Fibroblast of skin of abdomen (primary cell): ENCODE results near the gene TRIM38.
"Not testable (repeated sequence)": the region's sequence is repeated elsewhere in the genome, so short reads cannot be mapped to it uniquely, and the experiment has no call there.

Source experiments
- DNase-seq: peaks from one replicate; pipeline ENCODE4 v3.0.0-alpha.2; 2013

TRIM38 gene

DNA sequence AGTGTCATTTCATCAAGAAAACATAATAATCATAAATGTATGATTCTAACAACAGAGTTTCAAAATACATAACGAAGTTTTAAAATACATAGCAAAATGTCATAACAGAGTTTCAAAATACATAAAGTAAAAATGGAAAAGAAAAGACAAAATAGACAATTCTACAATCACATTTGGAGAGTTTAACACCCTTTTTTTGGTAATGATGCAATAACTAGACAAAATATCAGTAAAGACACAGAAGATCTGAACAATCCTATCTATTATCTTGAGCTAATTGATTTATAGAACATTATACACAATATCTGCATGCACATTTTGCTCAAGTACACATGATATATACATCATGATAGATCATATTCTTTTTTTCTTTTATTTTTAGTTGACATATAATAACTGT, 18.7 kb upstream of the TRIM38 start:
- no peak for DNase-seq

DNA sequence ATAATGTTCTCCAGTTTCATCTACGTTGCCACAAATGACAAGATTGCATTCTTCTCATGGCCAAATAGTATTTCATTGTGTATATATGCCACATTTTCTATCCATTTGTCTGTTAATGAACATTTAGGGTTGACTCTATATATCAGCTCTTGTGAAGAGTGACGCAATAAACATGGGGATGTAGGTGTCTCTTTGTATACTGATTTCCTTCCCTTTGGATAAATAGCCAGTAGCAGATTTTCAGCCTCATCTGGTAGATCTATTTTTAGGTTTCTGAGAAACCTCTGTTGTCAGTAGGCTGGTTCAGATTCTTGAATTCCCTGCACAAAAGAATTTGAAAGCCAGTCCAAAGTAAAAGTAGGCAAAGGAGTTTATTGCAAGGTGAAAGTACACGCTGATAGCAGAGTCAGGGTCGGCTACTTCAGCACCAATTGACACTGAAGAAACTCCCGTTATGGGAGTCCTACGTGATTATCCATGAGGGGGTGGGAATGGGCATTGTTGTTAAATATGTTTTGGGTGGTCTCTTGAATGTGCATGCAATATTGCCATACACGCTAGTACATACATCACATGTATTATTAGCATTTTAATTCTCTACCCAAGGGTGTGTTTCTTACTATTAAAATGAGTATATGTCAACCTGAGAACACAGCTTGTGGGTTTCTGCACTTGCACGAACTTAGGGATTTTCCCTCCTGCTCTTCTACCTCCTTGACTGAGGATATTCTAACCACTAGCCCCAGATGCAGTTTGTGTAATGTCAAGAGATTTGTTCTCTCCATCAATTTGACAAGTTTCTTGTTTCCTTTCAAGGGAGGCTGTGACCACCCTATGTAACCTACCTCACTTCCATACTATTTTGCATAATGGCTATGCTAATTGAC, 17.7 kb upstream of the TRIM38 start:
- no peak for DNase-seq

DNA sequence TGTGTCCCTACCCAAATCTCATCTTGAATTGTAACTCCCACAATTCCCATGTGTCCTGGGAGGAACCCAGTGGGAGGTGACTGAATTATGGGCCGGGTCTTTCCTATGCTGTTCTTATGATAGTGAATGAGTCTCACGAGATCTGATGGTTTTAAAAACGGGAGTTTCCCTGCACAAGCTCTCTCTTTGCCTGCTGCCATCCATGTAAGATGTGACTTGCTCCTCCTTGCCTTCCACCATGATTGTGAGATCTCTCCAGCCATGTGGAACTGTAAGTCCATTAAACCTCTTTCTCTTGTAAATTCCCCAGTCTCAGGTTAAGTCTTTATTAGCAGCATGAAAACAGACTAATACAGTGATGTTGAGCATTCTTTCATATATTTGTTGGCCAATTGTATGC, 16.9 kb upstream of the TRIM38 start:
- not testable (repeated sequence) for DNase-seq

DNA sequence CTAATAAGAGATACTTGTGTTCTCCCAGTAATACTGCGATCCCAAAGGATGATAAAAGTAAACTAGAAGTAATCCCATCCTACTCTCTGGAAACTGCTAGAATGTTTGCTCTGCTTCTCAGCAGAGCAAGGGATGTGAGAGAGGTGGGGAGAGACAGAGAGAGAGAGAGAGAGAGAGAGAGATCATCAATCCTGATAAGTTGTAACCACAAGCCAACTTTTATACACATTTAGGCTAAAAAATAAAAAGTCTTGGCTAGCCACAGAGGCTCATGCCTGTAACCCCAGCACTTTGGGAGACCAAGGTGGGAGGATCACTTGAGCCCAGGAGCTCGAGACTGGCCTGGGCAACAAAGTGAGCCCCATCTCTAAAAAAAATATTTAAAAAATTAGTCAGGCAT, 16.0 kb upstream of the TRIM38 start:
- no peak for DNase-seq

DNA sequence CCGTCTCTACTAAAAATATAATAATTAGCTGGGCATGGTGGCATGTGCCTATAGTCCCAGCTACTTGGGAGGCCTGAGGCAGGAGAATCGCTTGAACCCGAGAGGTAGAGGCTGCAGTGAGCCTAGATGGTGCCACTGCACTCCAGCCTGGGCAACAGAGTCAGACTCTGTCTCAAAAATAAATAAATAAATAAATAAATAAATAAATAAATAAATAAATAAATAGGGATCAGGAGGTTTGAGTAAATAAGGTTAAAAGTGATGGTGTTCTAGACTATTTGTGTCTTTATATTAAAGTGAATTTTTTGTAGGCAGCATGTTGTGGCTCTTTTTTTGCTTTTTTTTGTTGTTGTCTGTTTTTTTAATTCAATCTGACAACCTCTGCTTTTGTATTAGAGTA, 15.1 kb upstream of the TRIM38 start:
- not testable (repeated sequence) for DNase-seq

DNA sequence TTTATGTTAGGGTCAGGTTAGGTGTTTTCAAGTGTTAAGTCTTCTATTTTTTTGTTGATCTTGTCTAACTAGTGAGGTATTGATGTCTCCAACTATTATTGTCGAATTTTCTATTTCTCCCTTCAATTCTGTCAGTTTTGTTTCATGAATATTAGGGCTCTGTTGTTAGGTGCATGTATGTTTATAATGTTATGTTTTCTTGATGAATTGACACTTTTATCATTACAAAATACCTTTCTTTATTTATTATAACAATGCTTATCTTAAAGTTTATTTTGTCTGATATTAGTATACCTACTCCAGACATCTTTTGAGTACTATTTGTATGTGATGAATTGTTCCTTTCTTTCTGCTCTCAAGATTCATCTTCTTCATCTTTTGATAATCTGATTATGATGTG, 12.9 kb upstream of the TRIM38 start:
- no peak for DNase-seq

DNA sequence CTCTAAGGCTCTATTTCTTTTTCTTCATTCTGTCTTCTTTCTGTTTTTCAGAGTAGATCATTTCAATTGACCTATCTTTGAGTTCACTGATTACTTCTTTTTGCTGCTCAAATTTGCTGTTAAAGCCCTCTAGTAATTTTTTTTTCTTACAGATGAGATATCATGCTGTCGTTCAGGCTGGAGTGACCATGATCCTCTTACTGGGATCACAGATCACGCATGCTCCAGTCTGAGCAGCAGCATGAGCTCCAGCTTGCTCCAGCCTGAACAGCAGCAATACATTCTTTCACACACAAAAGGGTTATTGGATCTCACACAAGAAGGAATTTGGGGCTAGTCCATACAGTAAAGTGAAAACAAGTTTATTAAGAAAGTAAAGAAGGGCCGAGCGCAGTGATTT, 12.3 kb upstream of the TRIM38 start:
- no peak for DNase-seq

DNA sequence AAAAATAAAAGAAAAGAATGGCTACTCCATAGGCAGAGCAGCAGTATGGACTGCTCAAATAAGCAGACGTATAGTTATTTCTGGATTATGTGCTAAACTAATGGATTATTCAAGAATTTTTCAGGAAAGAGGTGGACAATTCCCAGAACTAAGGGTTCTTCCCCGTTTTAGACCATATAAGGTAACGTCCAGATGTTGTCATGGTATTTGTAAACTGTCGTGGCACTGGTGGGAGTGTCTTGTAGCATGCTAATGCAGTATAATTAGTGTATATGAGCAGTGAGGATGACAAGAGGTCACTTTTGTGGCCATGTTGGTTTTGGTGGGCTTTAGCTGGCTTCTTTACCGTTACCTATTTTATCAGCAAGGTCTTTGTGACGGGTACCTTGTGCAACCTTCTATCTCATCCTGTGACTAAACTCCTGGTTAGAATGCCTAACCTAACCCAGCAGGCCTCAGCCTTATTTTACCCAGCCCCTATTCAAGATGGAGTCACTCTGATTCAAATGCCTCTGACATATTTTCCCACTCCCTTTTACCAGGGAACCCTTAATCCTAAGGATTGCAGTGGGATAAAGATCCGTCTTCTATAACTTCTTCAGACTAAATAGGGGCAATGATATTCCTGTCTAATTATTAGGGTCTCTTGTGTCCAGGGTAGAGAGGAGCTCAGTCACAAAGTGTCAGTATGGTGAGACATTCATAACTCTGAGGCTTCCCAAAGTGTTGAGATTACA, 11.1 kb upstream of the TRIM38 start:
- no peak for DNase-seq

DNA sequence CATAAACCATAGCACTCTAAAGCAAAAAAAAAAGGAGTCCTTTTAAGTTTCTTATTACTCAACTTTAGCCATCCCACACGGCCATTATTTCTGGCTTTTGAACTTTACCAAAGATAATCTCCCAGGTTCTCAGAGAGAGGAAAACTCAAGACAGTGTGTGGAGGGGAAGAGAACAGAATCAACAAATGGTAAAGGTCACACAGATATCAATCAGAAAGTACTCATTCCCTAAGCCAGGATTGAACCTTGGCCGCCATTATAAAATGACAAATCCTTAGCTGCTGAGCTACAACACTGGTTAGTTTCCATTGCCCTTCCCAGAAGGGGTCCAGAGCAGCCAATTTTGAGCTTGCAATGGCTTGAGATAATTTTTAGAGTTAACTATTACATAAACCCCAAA, 10.1 kb upstream of the TRIM38 start:
- no peak for DNase-seq

DNA sequence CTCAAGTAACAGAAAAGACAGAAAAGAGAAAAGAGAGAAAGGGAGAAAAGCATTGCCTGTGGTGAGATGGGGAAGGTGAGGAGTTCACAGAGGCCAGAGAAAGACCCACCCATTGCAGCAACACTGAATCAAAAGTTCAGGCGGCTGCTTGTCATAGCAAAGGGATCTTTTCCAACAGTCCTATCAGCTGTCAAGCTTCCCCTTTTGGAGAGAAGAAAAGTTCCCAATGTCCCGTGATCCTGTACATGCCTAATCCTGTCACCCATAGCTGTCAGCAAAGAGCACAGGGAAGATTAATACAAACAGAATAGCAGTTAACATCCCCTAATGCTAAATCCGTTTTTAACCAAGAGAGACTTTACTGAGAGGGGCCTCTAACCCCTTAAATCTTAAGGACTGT, 8.9 kb upstream of the TRIM38 start:
- no peak for DNase-seq

DNA sequence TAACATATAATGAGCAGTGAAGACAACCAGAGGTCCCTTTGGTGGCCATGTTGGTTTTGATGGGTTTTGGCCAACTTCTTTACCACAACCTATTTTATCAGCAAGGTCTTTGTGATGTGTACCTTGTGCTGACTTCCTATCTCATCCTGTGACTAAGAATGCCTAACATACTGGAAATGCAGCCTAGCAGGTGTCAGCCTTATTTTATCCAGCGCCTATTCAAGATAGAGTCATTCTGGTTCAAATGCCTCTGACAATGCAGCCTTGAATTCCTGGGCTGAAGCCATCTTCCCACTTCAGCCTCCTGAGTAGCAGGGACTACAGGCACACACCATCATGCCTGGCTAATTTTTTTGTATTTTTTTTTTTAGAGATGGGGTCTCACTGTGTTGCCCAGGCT, 7.8 kb upstream of the TRIM38 start:
- DNase-seq = no peak

DNA sequence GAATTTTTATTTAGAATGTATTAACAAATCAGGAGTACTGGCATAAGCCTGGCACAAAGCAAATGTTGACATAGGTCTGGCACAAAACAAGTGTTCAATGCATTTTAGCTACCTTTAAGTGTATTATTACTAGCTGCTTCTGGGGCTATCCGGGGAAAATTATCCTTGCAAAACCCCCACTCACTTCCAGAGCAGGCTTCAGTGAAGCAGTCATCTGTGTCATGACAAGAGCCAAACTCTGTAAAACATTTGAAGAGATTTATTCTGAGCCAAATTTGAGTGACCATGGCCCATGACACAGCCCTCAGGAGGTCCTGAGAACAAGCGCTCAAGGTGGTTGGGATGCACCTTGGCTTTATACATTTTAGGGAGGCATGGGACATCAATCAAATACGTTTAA, 6.4 kb upstream of the TRIM38 start:
- DNase-seq = no peak

DNA sequence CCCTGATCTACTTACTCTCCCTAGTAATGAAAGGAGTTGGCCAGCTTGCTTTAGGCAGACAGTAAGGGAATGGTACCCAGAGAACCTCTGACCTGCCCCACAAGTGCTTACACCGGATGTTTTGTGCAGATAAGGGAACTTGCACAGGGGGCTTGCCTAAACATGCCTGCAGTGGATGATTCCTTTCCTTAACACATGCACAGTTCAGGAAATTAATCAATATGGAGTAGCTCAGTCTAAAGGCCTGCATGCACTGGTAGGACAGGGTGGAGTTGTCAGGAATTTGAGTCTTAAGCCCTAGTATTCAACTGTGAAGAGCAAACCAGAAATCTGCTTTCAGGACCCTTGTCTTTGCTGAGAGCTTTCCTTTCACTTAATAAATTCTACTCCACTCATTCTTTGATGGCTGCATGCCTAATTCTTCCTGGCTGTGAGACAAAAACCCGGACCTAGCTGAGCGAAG, 3.9 kb upstream of the TRIM38 start:
- DNase-seq = no peak

DNA sequence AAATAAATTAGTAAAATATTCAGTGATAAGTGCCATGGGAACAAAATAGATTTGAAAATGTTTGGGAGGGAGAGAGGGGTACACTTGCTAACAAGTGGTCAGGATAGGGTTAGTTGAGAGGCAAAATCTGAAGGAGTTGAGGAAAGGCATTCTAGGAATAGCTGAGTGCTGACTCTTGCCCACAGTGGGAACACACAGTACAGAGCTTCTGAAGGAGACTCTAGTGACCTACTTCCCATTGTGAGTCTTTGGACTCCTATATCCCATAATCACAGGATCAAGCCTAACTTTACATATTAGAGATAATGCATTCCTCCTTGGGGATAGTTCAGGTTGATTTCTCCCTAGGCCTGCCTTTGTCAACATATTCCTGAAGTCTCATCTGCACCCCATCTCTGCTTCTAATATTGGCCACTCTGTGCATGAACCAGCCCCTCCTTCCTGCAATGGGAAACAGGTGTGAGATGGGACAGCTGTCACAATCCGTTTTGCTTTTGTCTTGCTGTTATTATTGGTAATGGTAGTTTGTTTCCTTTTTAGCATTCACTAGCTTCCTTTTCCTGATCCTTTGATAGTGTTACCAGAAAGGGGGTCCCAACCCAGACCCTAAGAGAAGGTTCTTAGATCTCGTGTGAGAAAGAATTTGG, 2.6 kb upstream of the TRIM38 start:
- no peak for DNase-seq

DNA sequence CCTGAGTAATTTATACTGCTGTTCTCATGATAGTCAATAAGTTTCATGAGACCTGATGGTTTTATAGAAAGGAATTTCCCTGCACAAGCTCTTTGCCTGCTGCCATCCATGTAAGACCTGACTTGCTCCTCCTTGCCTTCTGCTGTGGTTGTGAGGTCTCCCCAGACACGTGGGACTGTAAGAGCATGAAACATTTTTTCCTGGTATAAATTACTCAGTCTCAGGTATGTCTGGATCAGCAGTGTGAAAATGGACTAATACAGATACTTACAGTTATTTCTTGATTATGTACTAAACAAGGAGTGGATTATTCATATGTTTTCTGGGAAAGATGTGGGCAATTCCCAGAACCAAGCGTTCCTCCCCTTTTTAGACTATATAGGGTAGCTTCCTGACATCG, 1.9 kb upstream of the TRIM38 start:
- no peak for DNase-seq

DNA sequence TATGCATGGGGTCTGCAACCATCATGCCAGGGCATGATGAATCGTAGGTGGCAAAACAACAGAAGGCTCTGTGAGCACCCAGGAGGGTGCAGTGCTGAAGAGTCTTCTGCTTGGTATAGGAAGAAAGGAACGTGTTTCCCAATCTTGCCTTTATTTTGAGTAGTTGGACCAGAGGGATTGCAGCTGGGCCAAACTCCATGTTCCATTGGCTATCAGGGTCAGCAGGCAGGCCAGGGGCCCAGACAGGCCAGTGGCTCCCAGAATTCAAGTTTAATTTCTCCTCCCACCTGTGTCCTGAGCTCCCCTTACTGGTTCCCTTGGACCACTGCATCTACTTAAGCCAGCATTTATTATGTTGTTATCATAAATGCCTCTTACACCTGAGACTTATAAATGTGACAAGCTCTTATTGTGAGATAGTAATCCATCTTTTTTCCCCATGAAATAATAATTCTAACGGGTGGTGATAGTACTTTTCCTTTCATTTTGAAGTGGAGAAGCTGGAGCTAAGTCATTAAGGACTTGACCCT, 918 bp upstream of the TRIM38 start:
- DNase-seq = no peak

DNA sequence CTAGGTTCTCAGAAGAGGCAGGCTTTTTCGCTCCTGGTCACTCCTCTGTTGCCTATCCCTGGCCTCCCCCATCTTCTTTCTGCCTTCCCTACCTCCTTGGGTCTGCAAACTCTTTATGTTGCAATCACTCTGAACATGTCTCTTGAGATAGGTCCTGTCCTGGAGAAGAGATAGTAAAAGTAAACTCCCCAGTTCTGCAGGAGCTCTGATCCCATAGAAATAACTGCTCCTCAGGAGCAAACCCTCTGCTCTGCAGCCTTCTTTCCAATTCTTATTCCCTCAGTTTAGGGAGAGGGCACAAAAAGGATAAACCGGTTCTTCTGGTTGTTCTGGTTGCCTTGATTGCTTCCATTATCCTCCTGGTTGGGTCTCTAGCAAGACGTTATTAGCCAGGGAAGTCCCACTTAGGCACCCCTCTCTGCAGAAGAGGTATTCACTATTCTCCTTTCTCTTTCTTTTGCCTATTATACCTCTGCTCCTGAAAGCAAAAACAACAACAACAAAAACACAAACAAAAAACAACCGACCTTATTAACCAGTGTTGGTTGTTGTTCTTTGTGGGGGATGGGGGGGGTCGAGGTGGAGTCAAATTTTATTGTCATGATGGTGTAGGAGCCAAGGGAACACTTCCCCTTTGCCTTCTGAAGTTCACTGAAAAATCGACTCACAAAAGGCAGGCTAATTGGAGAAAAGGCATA, 973 bp downstream of the TRIM38 start:
- DNase-seq = peak; percentile 8

DNA sequence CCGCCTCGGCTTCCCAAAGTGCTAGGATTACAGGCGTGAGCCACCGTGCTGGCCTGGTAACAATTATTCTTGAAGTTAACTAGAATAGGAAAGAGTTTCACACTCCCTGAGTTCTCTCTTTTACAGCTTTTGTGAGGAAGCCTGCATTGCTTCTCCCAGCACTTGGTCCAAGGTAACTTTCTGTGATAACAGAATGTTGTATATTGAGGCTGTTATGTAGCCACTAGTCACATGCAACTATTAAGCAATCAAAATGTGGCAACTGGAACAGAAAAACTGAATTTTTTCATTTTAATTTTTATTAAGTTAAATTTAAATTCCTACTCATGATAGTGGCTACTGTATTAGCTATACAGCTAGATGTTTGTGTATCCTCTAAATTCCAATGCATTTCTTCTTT, 2.5 kb downstream of the TRIM38 start:
- DNase-seq = no peak

DNA sequence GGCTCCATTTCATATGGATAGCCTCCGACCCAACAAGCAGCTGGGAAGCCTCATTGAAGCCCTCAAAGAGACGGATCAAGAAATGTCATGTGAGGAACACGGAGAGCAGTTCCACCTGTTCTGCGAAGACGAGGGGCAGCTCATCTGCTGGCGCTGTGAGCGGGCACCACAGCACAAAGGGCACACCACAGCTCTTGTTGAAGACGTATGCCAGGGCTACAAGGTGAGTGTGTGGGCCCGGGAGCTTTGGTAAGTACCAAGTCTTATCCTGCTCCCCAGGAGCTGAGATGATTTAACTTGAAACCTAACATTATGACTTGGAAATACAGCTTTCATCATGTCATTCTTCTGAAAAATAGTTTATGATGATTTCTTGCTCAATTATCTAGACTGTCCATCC, 4.1 kb downstream of the TRIM38 start:
- no peak for DNase-seq

DNA sequence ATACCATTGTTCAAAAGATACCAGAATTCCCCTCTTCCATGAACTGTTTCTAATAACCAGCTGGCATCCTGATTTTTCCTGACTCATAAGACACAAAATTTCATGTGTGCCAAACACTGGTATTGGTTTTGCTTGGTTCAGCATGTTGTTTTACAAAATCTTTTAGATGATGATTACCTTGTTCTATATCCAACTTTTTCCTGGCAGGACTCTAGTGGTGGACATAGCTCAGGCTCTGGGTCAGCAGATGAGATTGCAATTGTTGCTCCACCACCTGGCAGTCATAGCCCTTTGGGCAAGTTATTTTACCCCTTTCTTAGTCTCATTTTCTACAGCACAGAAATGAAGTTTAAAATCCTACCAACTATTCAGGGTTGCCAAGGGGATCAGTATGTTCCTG, 6.2 kb downstream of the TRIM38 start:
- DNase-seq = no peak

DNA sequence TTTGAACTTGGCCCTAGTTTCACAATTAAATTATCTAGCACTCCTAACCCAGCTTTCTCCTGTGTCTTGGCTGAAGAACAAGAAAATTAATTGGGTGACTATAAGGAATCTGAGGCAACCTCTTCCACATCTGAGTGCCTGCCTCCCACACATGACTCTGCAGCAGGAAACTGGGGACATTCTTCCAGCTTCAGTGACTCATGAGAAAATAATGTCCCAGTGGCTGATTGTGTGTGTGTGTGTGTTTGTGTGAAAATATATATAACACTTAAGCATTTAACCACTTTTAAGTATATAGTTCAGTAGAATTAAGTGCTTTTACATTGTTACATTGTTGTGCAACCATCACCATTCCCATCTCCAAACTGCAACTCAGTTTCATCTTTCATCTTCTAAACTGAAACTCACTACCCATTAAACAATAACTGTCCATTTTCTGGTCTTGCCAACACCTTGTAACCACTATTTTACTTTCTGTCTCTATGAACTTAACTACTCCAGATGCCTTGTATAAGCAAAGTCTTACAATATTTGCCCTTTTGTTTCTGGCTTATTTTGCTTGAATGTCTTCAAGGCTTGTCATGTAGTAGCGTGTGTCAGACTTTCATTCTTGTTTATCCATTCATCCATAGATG, 8.7 kb downstream of the TRIM38 start:
- peak; percentile 94 for DNase-seq

DNA sequence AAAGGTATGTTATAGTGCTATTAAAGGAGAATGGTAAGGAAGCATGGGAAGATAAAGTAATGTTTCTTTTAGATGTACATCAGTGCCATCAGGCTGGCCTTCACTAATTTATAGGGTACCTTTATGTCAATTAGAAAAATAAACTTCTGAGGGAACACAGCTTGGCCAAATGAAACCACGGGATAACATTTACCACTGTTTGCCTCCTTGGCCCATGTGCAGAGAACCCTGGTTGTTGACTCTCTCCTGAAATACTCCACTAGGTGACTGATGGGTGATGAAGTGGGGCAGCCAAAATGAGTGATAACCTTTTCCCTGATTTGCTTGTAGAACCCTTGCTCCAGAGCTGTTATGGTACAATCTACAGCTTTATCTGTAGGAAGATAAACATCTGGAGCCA, 9.5 kb downstream of the TRIM38 start:
- DNase-seq = no peak
